HUES48 (cell line): ENCODE results near the gene HSPB3.

Source experiments
- H3K27ac ChIP-seq: one replicate; pipeline ENCODE4 v1.7.0; 2013; ENCODE audit warnings: low read depth, low read length, inconsistent platforms
- H3K27me3 ChIP-seq: 2 replicates; pipeline ENCODE4 v1.6.1; 2013; ENCODE audit warnings: mild to moderate bottlenecking, low read length; ENCODE audit not compliant: control insufficient read depth, insufficient read depth
- H3K36me3 ChIP-seq: 2 replicates; pipeline ENCODE4 v1.6.1; 2013; ENCODE audit warnings: low read length; ENCODE audit not compliant: control insufficient read depth, insufficient read depth
- H3K4me1 ChIP-seq: 2 replicates; pipeline ENCODE4 v1.6.1; 2013; ENCODE audit warnings: mild to moderate bottlenecking, low read length; ENCODE audit not compliant: control insufficient read depth, insufficient read depth
- H3K4me3 ChIP-seq: 2 replicates; pipeline ENCODE4 v1.5.1; 2013; ENCODE audit warnings: mild to moderate bottlenecking, low read depth, low read length
- H3K9ac ChIP-seq: 2 replicates; pipeline ENCODE4 v1.6.1; 2013; ENCODE audit warnings: mild to moderate bottlenecking, low read depth, low read length, moderate library complexity
- H3K9me3 ChIP-seq: 2 replicates; pipeline ENCODE4 v1.6.1; 2013; ENCODE audit warnings: low read length; ENCODE audit not compliant: control insufficient read depth, insufficient read depth

The HSPB3 gene

DNA sequence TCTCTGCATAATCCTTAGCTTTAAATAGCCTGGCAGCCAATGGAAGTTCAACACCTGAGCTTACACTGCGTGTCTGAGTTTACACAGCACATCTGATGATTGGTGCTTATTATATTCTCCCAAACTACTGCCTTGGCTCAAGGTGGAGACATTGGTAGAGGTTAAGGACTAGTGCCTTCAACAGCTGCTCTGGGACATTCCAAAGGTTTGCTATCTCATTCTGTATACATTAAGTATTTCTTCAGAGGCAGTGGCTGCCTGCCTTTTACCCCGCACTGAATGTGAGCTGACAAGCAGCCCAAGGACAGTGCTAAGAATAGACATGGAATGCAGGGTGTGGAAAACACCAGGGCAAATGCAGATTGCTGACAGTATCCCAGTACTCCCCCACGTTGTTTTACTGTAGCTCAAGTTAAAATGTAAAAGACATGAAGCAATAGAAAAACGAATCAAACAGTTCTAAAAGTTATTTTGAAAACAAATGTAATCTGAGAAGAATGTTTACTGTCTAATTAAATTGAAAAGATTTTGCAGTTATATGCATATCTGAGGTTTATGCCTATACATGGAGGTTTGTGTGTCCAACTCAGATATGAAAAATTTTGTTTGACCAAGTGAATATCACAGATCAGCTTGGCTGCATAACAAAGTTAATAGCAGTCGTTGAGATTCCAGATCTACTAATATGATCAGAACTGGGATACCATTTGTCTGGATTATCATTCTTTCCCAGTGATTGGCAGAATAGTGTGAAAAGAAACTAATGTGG, 1.8 kb downstream of the HSPB3 start:
- Histone ChIP-seq H3K9me3 (peaks cover 4% of the 10 kb centered on the region; the same call in 1 of the 2 replicates), H3K27me3 (no peaks in the 10 kb centered on the region), H3K36me3 (no peaks in the 10 kb centered on the region), H3K27ac (peak overlapping the region; percentile 6), H3K4me3 (no peak overlapping the region), H3K4me1 (peaks cover 9% of the 10 kb centered on the region; the same call in 1 of the 2 replicates), H3K9ac (no peak overlapping the region)

DNA sequence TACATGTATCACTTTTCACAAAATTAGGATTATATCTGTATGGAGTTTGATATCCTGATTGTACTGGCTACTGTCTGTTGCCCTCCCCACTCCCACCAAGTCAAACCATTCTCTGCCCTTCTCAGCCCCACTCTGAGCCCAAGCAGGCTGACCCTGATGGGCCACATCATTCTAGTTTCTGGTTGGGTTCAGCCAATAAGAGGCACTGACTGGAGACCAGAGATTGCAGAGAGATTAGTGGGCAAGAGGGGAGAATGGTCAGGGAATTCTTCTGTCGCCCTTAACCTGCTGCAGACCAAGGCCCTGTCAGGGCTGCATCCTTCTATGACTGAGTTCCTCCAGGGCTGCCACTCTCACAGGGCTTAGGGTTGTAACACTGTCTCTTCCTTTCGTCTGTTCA, 2.7 kb downstream of the HSPB3 start:
- Histone ChIP-seq H3K27ac (no peak overlapping the region), H3K36me3 (no peaks in the 10 kb centered on the region), H3K9me3 (peaks cover 4% of the 10 kb centered on the region; the same call in 1 of the 2 replicates), H3K4me3 (no peak overlapping the region), H3K9ac (no peak overlapping the region), H3K27me3 (no peaks in the 10 kb centered on the region), H3K4me1 (peaks cover 9% of the 10 kb centered on the region; the same call in 1 of the 2 replicates)

DNA sequence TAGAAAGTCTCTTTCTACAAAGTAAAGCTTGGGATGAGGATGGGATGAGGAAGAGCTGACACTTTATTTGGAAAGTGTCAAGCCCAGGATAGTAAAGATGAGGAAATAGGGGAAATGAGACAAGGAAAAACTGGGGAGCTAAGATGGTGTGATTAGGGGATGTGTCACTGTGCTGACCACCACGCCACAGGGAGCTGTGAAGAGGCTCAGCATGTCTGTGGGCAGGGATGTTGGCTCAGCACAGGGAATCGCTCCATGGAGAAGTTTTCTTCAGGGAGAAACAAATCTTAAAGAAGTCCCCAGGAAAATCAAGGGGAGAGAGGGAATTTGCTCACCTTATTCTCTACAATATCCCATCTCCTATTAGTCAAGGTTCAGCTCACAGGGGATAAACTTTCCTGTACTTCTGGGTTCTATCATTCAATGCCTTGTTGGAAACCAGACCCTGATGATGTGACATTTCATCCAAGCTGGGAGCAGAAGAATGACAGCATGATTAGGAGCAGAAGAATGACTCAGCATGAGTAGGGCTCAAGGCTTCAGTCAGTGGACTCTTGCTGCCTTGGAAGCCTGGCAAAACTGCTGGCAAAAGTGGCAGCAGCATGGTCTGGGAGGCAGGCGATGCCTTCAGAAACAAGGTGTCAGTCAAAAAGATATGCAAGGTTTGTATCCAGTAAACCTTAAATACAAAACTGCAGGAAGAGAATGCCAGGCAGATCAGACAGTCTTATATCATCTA, 4.9 kb downstream of the HSPB3 start:
- Histone ChIP-seq H3K36me3 (no peaks in the 10 kb centered on the region), H3K9ac (no peak overlapping the region), H3K27ac (peak overlapping the region; percentile 59), H3K9me3 (peaks cover 4% of the 10 kb centered on the region; the same call in 1 of the 2 replicates), H3K4me1 (peaks cover 9% of the 10 kb centered on the region; the same call in 1 of the 2 replicates), H3K4me3 (no peak overlapping the region), H3K27me3 (no peaks in the 10 kb centered on the region)

DNA sequence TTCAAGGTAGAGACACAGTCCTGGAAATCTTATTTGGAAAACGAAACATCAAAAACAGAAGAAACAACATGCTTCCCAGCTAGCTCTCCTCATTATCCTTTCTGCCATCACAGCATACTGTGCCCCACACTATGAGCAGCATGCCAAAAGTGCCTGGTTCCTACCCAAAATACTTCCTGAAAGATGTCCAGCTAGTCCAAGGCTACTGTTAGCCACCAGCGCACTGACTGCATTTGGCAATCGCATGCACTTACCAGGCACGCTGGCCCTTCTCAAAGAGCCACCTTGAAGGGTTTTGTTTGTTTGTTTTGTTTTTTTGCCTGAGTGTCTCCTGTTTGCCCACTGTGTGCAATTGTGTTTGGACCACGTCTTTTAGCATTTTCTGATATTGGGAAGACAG, 6.8 kb downstream of the HSPB3 start:
- no peaks in the 10 kb centered on the region for H3K36me3 ChIP-seq
- peaks cover 4% of the 10 kb centered on the region; the same call in 1 of the 2 replicates for H3K9me3 ChIP-seq
- peaks cover 4% of the 10 kb centered on the region; the same call in 1 of the 2 replicates for H3K4me1 ChIP-seq
- no peak overlapping the region for H3K9ac ChIP-seq
- no peaks in the 10 kb centered on the region for H3K27me3 ChIP-seq
- H3K27ac ChIP-seq, result no peak overlapping the region
- H3K4me3 ChIP-seq, result no peak overlapping the region

DNA sequence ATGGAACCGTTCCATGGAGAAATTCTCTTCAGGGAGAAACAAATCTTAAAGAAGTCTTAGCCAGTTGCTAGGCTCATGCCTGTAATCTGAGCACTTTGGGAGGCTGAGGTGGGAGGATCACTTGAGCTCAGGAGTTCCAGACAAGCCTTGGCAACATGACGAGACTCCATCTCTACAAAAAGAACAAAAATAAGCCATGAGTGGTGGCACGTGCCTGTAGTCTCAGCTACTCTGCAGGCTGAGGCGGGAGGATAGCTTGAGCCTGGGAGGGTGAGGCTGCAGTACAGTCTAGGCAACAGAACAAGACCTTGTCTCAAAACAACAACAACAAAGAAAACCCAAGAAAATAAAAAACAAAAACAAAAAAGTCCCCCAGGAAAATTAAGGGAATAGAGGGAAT, 8.2 kb downstream of the HSPB3 start:
- no peaks in the 10 kb centered on the region for H3K4me1 ChIP-seq
- peaks cover 4% of the 10 kb centered on the region; the same call in 1 of the 2 replicates for H3K9me3 ChIP-seq
- H3K27me3 ChIP-seq, result no peaks in the 10 kb centered on the region
- H3K9ac ChIP-seq, result no peak overlapping the region
- no peaks in the 10 kb centered on the region for H3K36me3 ChIP-seq
- no peak overlapping the region for H3K27ac ChIP-seq
- no peak overlapping the region for H3K4me3 ChIP-seq

DNA sequence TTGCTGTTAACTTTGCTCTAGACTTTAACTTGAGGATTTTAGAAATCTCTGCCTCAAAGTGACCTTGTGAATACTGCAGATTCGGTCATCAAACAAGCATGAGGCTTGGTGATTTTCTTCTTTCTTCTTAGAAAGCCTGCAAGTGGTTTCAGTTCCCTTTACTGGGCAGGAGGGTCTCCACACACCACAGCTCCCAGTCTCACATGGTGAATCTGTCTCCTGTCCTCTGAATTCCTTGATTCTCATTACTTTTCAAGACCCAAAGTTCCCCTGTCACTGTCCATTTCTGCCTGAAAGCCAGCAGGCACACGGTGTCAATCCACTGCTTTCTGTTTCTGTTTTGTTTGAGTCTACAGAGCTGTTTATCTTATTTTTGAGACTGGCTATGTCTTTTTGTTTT, 14.1 kb downstream of the HSPB3 start:
- H3K9ac ChIP-seq, result no peak overlapping the region
- H3K27me3 ChIP-seq, result no peaks in the 10 kb centered on the region
- H3K4me1 ChIP-seq, result no peaks in the 10 kb centered on the region
- H3K4me3 ChIP-seq, result no peak overlapping the region
- no peaks in the 10 kb centered on the region for H3K36me3 ChIP-seq
- no peaks in the 10 kb centered on the region for H3K9me3 ChIP-seq
- no peak overlapping the region for H3K27ac ChIP-seq

DNA sequence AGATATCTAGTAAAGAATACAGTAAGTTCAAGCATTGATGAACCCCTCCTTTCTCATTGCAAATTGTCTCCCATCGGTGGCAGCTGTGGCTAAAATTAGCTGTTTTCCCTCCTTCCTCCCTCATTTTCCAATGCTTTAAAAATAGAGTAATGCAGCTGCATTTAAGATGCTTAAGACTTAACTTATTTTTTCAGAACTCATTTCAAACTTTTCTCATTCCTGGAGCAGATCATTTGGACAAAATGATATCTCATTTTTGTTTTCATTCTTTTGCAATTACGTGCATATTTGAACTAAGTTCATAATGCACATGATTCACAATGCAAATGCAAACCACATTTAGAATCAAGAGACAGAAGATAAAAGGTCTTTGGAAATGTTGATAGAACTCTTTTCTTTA, 14.6 kb downstream of the HSPB3 start:
- no peaks in the 10 kb centered on the region for H3K4me1 ChIP-seq
- H3K27ac ChIP-seq, result no peak overlapping the region
- H3K36me3 ChIP-seq, result no peaks in the 10 kb centered on the region
- no peaks in the 10 kb centered on the region for H3K9me3 ChIP-seq
- H3K27me3 ChIP-seq, result no peaks in the 10 kb centered on the region
- H3K4me3 ChIP-seq, result no peak overlapping the region
- no peak overlapping the region for H3K9ac ChIP-seq

DNA sequence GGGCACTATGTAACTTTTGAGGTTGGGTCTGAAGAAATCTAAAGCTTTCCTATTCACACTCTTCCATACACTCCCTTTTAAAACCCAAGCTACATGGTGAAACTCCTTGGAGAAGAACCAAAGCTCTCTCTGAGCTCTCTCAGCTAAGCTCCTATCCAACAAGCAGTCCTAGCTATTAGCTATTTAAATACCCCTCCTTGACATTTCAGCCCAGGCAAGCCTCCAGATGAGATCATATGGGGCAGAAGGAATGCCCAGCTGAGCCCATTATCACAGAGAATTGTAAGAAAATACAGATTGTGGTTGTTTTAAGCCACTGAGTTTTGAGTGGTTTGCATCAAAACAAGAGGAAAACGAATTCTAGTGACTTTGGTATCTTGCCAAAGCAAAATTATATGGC, 15.2 kb downstream of the HSPB3 start:
- no peaks in the 10 kb centered on the region for H3K9me3 ChIP-seq
- H3K36me3 ChIP-seq, result no peaks in the 10 kb centered on the region
- no peak overlapping the region for H3K4me3 ChIP-seq
- H3K27me3 ChIP-seq, result no peaks in the 10 kb centered on the region
- H3K27ac ChIP-seq, result no peak overlapping the region
- H3K4me1 ChIP-seq, result no peaks in the 10 kb centered on the region
- no peak overlapping the region for H3K9ac ChIP-seq

DNA sequence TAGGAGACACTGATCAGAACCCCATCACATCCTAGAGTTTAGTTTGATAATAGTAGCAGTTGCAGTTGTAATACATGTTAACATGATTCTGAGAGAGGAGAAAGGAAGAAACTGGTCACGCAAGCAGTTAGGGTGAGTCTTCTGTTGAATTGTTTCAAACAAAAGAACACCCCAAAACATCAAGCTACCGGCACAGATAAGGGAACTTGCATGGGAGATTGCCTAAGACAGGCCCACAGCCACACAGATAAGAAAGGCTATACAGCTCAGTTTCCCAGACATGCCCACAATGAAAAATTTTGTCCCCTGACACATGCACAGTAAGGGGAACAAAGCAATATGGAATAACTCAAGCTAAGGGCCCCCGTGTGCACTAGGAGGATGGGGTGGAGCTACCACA, 15.9 kb downstream of the HSPB3 start:
- H3K27ac ChIP-seq, result no peak overlapping the region
- no peaks in the 10 kb centered on the region for H3K9me3 ChIP-seq
- H3K36me3 ChIP-seq, result no peaks in the 10 kb centered on the region
- H3K27me3 ChIP-seq, result no peaks in the 10 kb centered on the region
- no peaks in the 10 kb centered on the region for H3K4me1 ChIP-seq
- H3K4me3 ChIP-seq, result no peak overlapping the region
- no peak overlapping the region for H3K9ac ChIP-seq

DNA sequence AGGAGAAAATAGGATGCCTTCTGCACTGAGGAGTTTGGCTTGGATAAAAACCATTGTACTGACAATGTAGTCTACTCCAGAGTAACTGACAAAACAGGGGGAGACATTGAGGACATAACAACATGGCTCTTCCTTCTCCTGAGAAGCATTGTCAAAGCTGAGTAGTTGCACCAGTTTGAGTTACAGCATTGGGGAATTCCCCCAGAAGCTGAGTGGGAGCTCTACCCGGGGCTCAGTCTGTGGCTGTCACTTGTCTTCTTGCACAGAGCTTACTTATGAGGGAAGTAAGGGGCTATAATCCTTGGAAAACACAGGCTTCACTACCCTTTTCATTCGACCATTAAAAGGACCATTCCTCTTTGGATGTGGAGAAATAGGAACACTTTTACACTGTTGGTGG, 21.2 kb downstream of the HSPB3 start:
- Histone ChIP-seq H3K27ac (no peak overlapping the region), H3K9ac (no peak overlapping the region), H3K27me3 (no peaks in the 10 kb centered on the region), H3K9me3 (no peaks in the 10 kb centered on the region), H3K4me3 (no peak overlapping the region), H3K4me1 (no peaks in the 10 kb centered on the region), H3K36me3 (no peaks in the 10 kb centered on the region)

DNA sequence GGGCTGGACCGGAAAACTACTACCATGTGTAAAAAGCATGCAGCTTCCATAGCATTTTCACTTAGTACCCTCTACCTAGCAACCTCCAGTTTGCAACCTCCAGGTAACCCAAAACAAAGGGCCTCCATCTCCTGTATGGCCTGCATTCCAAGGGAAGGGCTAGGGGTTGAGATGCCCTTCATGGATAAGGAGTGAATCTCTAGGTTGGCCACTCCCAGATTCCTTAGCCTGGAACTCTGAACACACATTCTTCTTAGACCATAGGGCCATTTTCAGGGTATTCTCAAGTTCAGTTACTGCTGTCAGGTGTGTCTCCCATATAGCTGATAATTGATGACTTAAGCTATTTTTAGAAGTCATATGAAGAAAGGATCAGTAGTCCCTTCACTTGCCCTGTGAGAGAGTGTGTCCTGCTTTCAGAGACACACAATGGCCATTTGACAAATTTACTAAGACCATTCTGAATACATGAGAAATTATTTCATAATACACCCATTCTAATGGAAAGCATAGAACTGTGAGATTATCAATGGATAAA, 22.5 kb downstream of the HSPB3 start:
- Histone ChIP-seq H3K4me1 (no peaks in the 10 kb centered on the region), H3K27me3 (no peaks in the 10 kb centered on the region), H3K4me3 (no peak overlapping the region)

More for the DNA sequence above, 22.5 kb downstream of the HSPB3 start:
- Histone ChIP-seq H3K9ac (no peak overlapping the region), H3K36me3 (no peaks in the 10 kb centered on the region), H3K9me3 (no peaks in the 10 kb centered on the region), H3K27ac (no peak overlapping the region)
